ENCODE data around the gene MINAR1. TPM values are rescaled to one million over a fixed set of nuclear protein-coding genes. Genes with fewer than 3 reads are reported as not detected.

Gene MINAR1
- total RNA-seq, 1 donor from 2014 or later = 1.9 TPM

GRCh38 chr15:79440355-79440908 lies 8.3 kb downstream of the MINAR1 start:
- H3K9me3 Mint-ChIP-seq = no peaks in the 10 kb centered on the region
- H3K36me3 Mint-ChIP-seq (ENCODE audit: low read depth) = peaks cover 2% of the 10 kb centered on the region

GRCh38 chr15:79442911-79443310 lies 10.8 kb downstream of the MINAR1 start:
- H3K27ac Mint-ChIP-seq (ENCODE audit: unreplicated experiment) = no peak overlapping the region
- no peaks in the 10 kb centered on the region for H3K4me1 Mint-ChIP-seq
- peaks cover 10% of the 10 kb centered on the region for H3K36me3 Mint-ChIP-seq (ENCODE audit: low read depth)

More at GRCh38 chr15:79440355-79440908, 8.3 kb downstream of the MINAR1 start:
- Mint-ChIP-seq H3K4me3 (no peak overlapping the region), H3K27me3 (ENCODE audit: low read depth) (peaks cover 15% of the 10 kb centered on the region), H3K27ac (ENCODE audit: unreplicated experiment) (no peak overlapping the region), H3K4me1 (peaks cover 12% of the 10 kb centered on the region)
- no peak for TF ChIP-seq CTCF (conservative IDR thresholded peaks at IDR 0.05)
- no peak for DNase-seq (ENCODE audit: low read depth, low spot score)

GRCh38 chr15:79447060-79447459 lies 14.9 kb downstream of the MINAR1 start:
- no peak overlapping the region for H3K4me3 Mint-ChIP-seq
- H3K27me3 Mint-ChIP-seq (ENCODE audit: low read depth) = no peaks in the 10 kb centered on the region
- no peak overlapping the region for H3K27ac Mint-ChIP-seq (ENCODE audit: unreplicated experiment)
- H3K36me3 Mint-ChIP-seq (ENCODE audit: low read depth) = peaks cover 10% of the 10 kb centered on the region
- TF ChIP-seq CTCF (conservative IDR thresholded peaks at IDR 0.05) = no peak
- DNase-seq (ENCODE audit: low read depth, low spot score) = no peak
- peaks cover 4% of the 10 kb centered on the region for H3K9me3 Mint-ChIP-seq
- no peaks in the 10 kb centered on the region for H3K4me1 Mint-ChIP-seq

More at GRCh38 chr15:79442911-79443310, 10.8 kb downstream of the MINAR1 start:
- no peaks in the 10 kb centered on the region for H3K27me3 Mint-ChIP-seq (ENCODE audit: low read depth)
- no peak overlapping the region for H3K4me3 Mint-ChIP-seq
- no peak for DNase-seq (ENCODE audit: low read depth, low spot score)
- TF ChIP-seq CTCF (conservative IDR thresholded peaks at IDR 0.05) = no peak
- peaks cover 4% of the 10 kb centered on the region for H3K9me3 Mint-ChIP-seq

- no peak for DNase-seq (ENCODE audit: low read depth, low spot score)
- H3K36me3 Mint-ChIP-seq (ENCODE audit: low read depth) = peaks cover 8% of the 10 kb centered on the region
- H3K4me1 Mint-ChIP-seq = no peaks in the 10 kb centered on the region
- peaks cover 4% of the 10 kb centered on the region for H3K9me3 Mint-ChIP-seq
- no peak overlapping the region for H3K4me3 Mint-ChIP-seq
- TF ChIP-seq CTCF (conservative IDR thresholded peaks at IDR 0.05) = peak; percentile 44
- no peak overlapping the region for H3K27ac Mint-ChIP-seq (ENCODE audit: unreplicated experiment)
- H3K27me3 Mint-ChIP-seq (ENCODE audit: low read depth) = no peaks in the 10 kb centered on the region
These were observed 18.5 kb downstream of the MINAR1 start for GRCh38 chr15:79450648-79451047.

GRCh38 chr15:79451361-79451999 lies 19.3 kb downstream of the MINAR1 start:
- no peaks in the 10 kb centered on the region for H3K27me3 Mint-ChIP-seq (ENCODE audit: low read depth)
- no peak overlapping the region for H3K4me3 Mint-ChIP-seq
- H3K36me3 Mint-ChIP-seq (ENCODE audit: low read depth) = peaks cover 7% of the 10 kb centered on the region
- DNase-seq (ENCODE audit: low read depth, low spot score) = no peak
- no peaks in the 10 kb centered on the region for H3K4me1 Mint-ChIP-seq
- peaks cover 3% of the 10 kb centered on the region for H3K9me3 Mint-ChIP-seq
- no peak for TF ChIP-seq CTCF (conservative IDR thresholded peaks at IDR 0.05)
- no peak overlapping the region for H3K27ac Mint-ChIP-seq (ENCODE audit: unreplicated experiment)

Data from neural crest cell (in vitro differentiated cells).